GM21737 (cell line): ENCODE data around the gene KIF20B.
"Not testable (repeated sequence)": the region's sequence is repeated elsewhere in the genome, so short reads cannot be mapped to it uniquely, and the experiment has no call there.

Source experiments
- ATAC-seq: cut with Tn5 transposase; IDR thresholded peaks from one replicate; pipeline ENCODE4 v1.9.1; 2021; ENCODE audit warnings: mild to moderate bottlenecking, moderate library complexity; ENCODE audit not compliant: unreplicated experiment

The KIF20B gene

DNA sequence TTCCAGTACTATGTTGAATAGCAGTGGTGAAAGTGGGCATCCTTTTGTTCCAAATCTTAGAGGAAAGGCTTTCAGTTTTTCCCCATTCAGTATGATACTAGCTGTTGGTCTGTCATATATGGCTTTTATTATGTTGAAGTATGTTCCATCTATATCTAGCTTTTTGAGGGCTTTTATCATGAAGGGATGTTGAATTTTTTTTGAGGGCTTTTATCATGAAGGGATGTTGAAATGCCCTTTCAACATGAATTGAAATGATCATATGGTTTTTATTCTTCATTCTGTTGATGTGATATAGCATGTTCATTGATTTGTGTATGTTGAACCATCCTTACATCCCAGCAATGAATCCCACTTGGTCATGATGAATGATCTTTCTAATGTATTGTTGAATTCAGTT, 75.3 kb downstream of the KIF20B start:
- ATAC-seq, result no peak

DNA sequence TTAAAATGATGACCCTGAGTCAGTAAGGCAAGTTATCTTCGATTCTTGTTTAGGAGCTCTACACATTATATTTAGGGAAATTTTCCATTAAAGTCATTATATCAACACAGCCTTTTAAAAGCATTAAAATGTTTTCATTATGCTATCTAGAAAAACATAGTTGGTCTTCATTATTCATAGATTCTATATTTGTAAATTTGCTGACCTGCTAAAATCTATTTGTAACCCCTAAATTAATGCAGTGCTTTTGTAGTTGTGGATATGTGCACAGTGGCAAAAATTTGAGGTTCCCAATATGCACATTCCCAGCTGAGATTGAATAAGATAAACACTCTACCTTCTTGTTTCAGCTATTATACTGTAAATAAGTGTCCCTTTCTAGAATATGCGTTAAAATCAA, 81.1 kb downstream of the KIF20B start:
- no peak for ATAC-seq

DNA sequence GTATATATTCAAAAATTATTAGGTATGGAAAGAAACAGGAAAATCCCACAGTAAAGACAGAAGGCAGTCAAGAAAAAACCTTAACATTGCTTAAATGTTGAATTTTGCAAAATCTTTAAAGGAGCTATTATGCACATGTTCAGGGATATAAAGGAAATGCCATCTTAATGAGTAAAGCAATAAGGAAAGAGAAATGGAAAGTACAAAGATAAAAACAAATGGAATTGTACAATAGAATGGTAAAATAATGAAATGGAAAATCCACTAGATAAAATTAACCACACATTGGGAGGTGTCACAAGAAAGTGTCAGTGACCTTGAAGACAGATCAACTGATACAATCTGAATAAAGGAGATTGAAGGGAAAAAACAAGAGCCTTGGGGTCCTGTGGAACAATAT, 82.0 kb downstream of the KIF20B start:
- ATAC-seq, result no peak

DNA sequence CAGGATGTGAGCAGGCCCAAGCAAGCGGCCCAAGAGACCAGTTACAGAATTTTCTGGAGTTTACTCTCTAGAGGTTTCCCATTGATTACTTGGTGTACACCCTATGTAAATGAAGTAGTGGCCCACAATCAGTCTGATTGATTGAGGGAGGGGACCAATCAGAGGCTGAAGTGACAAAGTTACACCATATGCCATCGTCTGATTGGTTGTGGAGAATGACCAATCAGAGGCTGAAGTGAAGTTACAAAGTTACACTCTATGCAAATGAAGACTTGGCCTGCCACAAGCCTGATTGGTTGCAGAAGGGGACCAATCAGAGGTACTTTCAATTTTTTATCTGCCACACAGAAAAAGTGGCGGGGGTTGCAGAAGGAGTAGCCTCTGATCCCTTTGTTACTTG, 83.7 kb downstream of the KIF20B start:
- no peak for ATAC-seq

DNA sequence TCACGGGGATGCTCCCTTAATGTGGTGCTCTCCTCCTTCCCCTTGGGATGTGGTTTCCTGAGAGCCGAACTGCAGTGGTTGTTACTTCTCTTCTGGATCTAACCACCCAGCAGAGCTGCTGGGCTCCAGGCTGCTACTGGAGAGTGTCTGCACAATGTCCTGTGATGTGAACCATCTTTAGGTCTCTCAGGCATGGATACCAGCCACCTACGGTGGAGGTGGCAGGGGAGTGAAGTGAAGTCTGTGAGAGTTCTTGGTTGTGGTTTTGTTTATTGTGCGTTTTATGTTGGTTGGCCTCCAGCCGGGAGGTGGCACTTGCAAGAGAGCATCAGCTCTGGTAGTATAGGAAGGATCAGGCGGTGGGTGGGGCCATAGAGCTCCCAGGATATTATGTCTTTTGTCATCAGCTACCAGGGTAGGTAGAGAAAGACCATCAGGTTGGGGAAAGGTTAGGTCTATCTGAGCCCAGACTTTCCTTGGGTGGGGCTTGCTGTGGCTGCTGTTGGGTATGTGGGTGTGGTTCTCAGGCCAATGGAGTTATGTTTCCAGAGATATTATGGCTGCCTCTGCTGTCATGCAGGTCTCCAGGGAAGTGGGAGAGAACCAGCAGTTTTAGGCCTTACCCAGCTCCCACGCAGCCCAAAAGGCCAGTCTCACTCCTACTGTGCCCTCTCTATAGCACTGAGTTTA, 87.9 kb downstream of the KIF20B start:
- ATAC-seq, result no peak

DNA sequence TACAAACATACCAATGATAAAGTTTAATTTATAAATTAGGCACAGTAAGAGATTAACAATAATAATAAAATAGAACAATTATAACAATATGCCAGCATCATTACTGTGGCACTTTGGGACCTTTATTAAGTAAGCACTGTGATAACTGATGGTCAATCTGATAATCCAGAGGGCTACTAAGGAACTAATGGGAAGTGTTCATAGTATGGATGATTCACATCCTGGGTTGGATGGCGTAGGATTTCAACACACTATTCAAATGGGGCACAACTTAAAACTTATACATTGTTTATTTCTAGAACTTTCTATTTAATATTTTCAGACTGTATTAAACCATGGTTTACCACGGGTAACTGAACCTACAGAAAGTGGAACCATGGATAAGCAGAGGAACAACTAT, 90.8 kb downstream of the KIF20B start:
- no peak for ATAC-seq

DNA sequence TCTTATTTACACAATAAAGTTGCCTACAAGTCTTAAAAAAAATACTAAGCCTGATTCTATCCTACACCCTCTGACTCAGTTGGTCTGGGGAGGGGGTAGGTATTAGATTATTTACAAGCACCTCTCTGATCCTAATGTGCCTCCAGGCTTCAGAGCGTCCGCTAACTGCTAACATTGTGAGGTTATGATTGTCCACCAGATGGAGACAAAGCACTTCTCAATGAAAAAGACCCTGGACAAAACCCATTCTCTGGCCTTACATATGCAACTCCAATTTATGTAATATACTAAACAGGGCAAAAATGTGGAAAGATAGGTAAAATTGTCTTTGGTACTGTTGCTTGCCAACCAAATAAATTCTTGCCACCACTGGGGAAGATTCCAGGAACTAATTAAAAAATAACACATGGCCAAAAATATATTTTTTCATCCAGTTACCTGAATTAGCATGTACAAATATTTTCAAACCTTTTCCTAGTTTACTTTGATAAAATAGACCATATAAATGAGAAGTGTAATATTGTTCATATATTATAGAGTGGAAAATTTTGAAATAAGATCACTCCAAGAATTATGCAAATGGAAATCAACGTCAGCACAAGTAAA, 92.4 kb downstream of the KIF20B start:
- ATAC-seq, result no peak

DNA sequence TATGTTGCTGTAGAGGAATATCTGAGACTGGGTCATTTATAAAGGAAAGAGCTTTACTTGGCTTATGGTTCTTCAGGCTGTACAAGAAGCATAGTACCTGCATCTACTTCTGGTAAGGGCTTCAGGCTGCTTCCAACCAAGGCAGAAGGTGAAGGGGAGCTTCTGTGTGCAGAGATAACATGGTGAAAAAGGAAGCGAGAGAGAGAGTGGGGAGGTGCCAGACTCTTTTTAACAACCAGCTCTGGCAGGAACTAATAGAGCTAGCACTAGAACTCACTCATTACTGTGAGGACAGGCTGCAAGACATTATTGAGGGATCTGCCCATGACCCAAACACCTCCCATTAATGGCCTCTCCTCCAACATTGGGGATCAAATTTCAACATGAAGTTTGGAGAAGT, 94.5 kb downstream of the KIF20B start:
- ATAC-seq, result peak; percentile 67

DNA sequence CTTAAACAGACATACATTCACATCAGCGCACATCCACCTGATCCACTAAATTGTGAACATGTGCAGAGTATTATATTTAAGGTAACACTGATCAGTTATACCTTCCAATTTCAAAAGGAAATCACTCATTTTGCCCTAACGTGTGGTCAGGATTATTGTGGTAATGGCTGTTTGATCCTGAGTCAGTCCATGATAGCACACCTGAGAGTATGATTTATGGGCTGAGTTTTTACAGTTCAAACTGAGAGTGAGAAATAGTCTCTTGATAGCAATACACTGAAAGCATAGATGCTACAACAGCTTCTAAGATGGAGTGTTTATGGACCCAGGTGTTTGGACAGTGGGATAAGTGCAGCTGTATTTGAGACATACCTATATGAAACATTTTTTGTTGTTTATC, 96.7 kb downstream of the KIF20B start:
- ATAC-seq, result no peak

DNA sequence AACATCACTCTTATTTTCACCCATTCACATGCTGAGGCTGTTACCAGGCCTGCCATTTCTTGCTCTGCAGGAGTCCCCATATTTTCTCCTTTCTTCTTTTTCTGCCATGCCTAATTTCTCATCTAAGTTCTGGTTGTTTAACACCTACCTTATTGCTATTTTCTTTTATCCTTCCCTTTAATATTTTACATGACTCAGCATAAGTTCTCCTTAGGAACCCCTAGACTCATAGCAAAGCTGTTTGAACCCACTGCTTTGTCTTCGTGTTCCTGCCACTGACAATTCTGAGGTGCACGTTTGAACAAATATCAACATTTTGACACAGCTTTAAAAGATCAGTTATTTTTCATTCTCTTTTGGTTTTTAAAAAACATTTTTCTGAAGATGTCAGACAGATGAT, 98.2 kb downstream of the KIF20B start:
- ATAC-seq, result no peak

DNA sequence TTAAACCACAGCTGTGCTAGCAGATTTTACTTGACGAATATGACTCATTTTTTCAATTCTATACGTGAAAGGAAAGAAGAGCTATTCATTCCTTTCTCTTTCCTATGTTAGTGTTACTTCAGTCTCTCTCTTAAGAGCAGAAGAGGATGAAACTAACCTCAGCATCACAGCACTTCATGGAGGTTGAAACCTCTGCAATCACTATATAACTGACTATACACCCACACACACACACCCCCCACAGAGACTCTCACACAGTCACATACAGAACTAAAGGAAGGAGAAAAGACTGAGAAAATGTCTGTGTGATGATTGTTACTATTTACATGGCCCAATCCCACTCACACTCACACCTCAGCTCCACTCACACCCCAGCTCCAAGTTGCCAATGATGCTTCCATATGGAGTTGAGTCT, 104.2 kb downstream of the KIF20B start:
- ATAC-seq, result peak; percentile 87

DNA sequence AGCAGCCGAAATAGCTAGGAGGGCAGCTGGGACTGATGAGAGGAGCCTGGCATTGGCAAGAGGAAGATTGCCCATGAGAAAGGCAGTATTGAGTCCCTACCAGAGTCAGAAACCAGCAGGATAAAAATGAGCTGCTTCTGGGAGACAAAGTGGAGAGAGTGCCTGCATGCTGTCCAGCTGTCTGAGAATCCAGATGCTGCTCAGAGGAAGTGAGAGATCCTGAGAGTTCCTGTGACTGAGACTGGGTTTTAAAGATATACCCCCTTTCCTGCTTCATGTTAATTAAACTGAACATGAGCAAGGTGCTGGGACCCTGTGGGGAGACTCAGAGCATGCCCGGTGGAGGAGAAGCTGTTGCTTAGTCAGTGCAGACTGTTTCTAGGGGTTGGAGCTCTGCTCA, 107.5 kb downstream of the KIF20B start:
- ATAC-seq, result no peak

DNA sequence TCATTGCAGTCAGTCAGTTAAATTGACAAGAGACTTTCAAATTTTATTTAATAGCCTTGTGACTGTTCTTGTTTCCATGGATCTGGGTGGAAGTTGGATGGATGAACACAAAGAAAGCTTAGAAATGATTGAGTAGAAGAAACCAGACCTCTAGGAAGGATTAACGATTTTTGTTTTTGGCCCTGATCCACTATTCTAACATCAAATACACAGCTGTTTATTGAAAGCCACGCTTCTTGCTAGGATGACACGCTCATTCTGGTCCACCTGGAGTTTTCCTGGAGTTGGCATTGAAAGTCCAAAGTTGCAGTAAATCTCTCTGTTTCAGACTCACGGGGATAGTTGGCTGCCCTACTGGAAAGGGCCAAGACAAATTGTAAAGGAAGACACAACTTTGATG, 108.4 kb downstream of the KIF20B start:
- no peak for ATAC-seq

DNA sequence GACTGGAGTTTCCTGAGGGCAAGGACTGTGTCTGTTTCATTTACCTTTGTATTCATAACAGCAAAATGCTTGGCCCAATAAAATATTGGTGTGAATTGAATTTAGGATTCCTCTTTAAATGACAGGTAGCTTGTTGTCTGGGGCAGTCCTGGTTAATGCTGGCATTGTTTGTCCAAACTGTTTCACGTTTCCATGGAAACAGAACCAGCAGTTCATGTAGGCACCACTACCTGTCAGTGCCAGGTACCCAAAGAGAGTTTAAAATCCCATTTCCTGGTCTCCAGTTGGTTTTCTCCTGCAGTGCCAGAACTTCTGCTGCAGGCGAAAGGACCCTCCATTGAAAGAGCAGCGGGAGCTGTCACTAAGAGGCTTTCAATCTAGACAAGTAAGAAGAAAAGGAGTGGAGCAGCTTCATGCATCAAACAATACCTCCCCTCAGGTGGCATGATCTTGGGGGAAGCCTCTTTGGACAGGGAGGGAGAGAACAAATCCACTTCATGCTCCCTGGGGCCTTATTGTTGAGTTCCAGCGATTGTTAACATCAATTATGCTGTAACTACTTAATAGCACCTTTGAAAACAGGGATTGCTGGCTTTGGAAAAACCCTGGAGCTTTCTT, 109.6 kb downstream of the KIF20B start:
- no peak for ATAC-seq

DNA sequence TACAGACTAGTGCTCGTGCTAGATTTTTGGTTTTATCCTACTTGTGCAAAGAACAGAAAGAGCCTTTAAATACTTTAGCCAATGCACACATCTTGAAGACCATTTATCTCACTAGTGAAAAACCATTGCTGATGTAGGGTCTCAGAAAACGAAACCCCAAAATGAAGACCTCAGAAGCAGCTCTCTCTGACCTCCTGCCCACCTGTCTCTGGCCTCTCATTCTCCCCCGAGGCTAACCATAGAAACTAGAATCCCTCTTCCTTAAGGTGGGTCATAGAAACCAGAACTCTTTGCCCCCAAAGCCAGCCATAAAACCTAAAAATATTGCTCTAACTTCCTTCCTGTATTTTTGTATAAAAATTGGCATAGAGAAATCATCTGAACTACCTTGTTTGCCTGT, 112.2 kb downstream of the KIF20B start:
- ATAC-seq, result peak; percentile 53

DNA sequence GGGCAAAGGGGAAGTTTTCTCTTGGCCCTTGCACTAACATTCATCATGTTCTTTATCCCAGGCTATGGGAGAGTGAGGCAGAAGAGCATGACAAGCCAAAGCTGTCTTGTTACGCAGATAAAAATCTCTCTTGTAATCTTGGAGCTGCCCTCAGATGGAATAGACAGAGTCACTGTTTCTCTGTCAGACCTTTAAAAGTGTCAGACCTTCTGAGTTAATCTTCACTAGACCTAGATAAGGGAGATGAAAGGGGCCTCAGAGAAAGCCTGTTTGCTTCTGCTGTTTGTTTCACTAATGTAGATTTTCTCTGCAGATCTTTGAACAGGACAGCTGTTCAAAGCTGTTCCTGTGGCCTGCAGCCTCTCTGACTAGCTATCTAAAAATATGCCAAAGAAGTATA, 112.9 kb downstream of the KIF20B start:
- no peak for ATAC-seq

DNA sequence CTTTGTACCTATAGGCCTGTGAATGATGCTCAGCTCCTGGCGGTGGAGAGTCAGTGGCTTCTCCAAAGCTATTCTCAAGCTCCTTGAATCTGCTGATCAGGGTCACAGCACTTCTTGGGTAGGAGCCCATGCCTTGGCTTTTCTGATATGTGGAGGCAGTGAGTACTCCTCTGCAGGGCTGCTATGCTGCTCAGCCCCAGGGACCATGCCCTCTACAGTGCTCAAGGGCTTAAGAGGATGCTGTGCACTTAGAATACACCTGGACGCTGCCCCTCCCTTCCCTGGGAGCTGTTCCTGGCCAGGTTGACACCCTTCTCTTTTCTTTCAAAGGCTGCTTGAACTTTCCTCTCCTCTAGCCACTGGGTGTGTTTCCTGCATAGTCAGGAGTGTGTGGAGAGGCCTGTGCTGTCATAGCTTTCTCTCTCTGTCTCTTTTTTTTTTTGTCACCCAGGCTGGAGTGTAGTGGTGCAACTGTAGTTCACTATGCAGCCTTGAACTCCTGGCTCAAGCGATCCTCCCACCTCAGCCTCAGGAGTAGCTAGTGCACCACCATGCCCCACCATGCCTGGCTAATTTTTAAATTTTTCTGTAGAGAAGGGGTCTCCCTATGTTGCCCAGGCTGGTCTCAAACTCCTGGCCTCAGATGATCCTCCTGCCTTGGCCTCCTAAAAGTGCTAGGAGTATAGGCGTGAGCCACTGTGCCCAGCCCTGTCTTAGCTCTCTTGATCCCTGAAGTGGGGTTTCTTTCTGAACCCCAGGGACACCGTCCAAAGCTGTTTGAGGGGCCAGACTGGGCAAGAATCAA, 113.9 kb downstream of the KIF20B start:
- no peak for ATAC-seq

DNA sequence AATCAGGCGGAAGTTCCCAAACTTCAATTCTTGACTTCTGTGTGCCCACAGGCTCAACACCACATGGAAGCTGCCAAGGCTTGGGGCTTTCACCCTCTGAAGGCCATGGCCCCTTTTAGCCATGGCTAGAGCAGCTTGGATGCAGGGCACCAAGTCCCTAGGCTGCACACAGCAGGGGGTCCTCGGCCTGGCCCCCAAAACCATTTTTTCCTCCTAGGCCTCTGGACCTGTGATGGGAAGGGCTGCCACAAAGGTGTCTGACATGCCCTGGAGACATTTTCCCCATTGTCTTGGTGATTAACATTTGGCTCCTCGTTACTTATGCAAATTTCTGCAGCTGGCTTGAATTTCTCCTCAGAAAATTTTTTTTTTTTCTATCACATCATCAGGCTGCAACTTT, 117.6 kb downstream of the KIF20B start:
- not testable (repeated sequence) for ATAC-seq
